Tibial nerve (tissue), 4 donors: ENCODE results near the gene ANKRD31.

Experiments
- EP300 ChIP-seq, 2 donors: sonication (generic); formaldehyde crosslinking; IDR thresholded peaks; one replicate each; pipeline ENCODE4 v1.6.1; 2017; ENCODE audit warnings: antibody characterized with exemption in 2 of 2, mild to moderate bottlenecking in 1 of 2
- TF ChIP-seq, protein P1 (sequence below), 5 experiments: fragments of 200-600 bp in 3 of 5; fragments of 450-650 bp in 2 of 5; sonication (generic) in 3 of 5; IDR thresholded peaks; one replicate each; pipeline ENCODE4 v1.5.1; 2016 to 2019; ENCODE audit warnings: antibody characterized with exemption in 5 of 5, mild to moderate bottlenecking in 3 of 5, moderate library complexity in 2 of 5

DNA sequence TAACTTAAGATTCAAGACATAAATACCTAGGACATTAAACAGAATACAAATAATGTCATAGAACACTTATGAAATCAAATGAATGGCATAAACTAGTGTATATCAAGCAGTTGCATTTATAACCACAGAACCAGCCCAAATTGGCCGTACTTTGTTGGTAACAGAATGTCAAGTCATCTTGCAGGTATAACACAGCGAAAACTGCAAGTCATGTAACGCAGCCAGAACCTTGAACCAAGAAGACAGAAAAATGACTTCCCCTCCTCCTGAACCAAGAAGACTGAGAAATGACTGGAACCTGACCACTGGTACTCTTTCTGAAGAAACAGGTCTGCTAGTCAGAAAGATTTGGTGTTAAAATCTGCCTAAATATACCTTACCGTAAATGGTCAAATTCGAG is 38.9 kb downstream of the ANKRD31 start:
- TF ChIP-seq, protein P1, sequence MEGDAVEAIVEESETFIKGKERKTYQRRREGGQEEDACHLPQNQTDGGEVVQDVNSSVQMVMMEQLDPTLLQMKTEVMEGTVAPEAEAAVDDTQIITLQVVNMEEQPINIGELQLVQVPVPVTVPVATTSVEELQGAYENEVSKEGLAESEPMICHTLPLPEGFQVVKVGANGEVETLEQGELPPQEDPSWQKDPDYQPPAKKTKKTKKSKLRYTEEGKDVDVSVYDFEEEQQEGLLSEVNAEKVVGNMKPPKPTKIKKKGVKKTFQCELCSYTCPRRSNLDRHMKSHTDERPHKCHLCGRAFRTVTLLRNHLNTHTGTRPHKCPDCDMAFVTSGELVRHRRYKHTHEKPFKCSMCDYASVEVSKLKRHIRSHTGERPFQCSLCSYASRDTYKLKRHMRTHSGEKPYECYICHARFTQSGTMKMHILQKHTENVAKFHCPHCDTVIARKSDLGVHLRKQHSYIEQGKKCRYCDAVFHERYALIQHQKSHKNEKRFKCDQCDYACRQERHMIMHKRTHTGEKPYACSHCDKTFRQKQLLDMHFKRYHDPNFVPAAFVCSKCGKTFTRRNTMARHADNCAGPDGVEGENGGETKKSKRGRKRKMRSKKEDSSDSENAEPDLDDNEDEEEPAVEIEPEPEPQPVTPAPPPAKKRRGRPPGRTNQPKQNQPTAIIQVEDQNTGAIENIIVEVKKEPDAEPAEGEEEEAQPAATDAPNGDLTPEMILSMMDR (IDR thresholded peaks at IDR 0.05) = no peak
- TF ChIP-seq EP300 (IDR thresholded peaks at IDR 0.05) = no peak
